ENCODE measurements around the gene POLA2.
"Not testable (repeated sequence)": the region's sequence is repeated elsewhere in the genome, so short reads cannot be mapped to it uniquely, and the experiment has no call there.

The POLA2 gene

GRCh38 chr11:65258988-65259387 lies 2.8 kb upstream of the POLA2 start:
- DNase-seq (ENCODE audit: low spot score), result no peak
- no peak overlapping the region for H3K27ac Mint-ChIP-seq

DNA sequence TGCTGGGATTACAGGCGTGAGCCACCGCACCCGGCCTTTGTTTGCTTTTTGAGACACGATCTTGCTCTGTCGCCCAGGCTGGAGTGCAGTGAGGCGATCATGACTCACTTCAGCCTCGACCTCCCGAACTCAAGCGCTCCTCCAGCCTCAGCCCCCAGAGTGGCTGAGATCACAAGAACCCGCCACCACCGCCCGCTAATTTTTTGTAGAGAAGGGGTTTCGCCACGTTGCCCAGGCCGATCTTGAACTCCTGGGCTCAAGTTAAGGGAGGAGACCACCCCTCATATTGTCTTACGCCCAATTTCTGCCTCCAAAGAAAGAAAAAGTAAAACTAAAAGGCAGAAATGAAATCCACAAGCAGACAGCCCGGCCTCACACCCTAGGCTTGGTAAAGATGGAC lies 1.5 kb upstream of the POLA2 start:
- Mint-ChIP-seq H3K27me3 (ENCODE audit: low read depth) (no peaks in the 10 kb centered on the region), H3K9me3 (no peaks in the 10 kb centered on the region), H3K27ac (no peak overlapping the region), H3K4me3 (peak overlapping the region; percentile 18), H3K36me3 (ENCODE audit: low read depth) (peaks cover 21% of the 10 kb centered on the region), H3K4me1 (ENCODE audit: low read depth) (peaks cover 21% of the 10 kb centered on the region)
- no peak for DNase-seq (ENCODE audit: low spot score)

More at GRCh38 chr11:65258988-65259387, 2.8 kb upstream of the POLA2 start:
- Mint-ChIP-seq H3K4me1 (ENCODE audit: low read depth) (peaks cover 16% of the 10 kb centered on the region), H3K9me3 (no peaks in the 10 kb centered on the region), H3K4me3 (no peak overlapping the region), H3K36me3 (ENCODE audit: low read depth) (peaks cover 13% of the 10 kb centered on the region), H3K27me3 (ENCODE audit: low read depth) (no peaks in the 10 kb centered on the region)

- Mint-ChIP-seq H3K4me1 (ENCODE audit: low read depth) (peaks cover 23% of the 10 kb centered on the region), H3K27ac (peak overlapping the region; percentile 89), H3K9me3 (no peaks in the 10 kb centered on the region), H3K4me3 (peak overlapping the region; percentile 96), H3K27me3 (ENCODE audit: low read depth) (no peaks in the 10 kb centered on the region), H3K36me3 (ENCODE audit: low read depth) (peaks cover 24% of the 10 kb centered on the region)
- no peak for DNase-seq (ENCODE audit: low spot score)
These were observed 789 bp upstream of the POLA2 start for GRCh38 chr11:65260756-65261590.

GRCh38 chr11:65262381-65262680 lies 569 bp downstream of the POLA2 start:
- peak overlapping the region; percentile 96 for H3K4me3 Mint-ChIP-seq
- peaks cover 31% of the 10 kb centered on the region for H3K36me3 Mint-ChIP-seq (ENCODE audit: low read depth)
- peaks cover 29% of the 10 kb centered on the region for H3K4me1 Mint-ChIP-seq (ENCODE audit: low read depth)
- H3K27ac Mint-ChIP-seq, result peak overlapping the region; percentile 89
- DNase-seq (ENCODE audit: low spot score), result no peak
- H3K27me3 Mint-ChIP-seq (ENCODE audit: low read depth), result no peaks in the 10 kb centered on the region
- no peaks in the 10 kb centered on the region for H3K9me3 Mint-ChIP-seq

DNA sequence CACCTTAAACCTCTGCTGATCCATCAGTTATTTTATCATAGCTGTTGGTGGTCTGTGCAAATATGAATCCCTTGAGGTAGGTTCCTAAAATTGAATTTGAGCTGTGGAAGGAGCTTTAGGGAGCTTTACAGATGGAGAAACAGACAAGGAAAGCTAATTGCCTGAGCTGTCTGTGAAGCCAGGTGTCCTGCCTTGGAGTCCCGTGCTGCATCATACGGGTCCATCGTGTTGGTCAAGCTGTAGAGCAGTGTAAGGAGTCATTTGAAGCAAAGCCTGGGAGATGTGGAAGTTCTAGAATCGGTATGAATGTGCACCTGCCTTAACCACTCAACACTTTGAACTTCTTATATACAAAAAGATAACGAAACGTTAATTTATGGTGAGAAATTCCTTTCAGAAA lies 1.0 kb downstream of the POLA2 start:
- peaks cover 33% of the 10 kb centered on the region for H3K36me3 Mint-ChIP-seq (ENCODE audit: low read depth)
- DNase-seq (ENCODE audit: low spot score), result peak; percentile 22
- no peaks in the 10 kb centered on the region for H3K9me3 Mint-ChIP-seq
- H3K4me1 Mint-ChIP-seq (ENCODE audit: low read depth), result peaks cover 29% of the 10 kb centered on the region
- H3K27me3 Mint-ChIP-seq (ENCODE audit: low read depth), result no peaks in the 10 kb centered on the region
- H3K4me3 Mint-ChIP-seq, result peak overlapping the region; percentile 96
- H3K27ac Mint-ChIP-seq, result peak overlapping the region; percentile 89

DNA sequence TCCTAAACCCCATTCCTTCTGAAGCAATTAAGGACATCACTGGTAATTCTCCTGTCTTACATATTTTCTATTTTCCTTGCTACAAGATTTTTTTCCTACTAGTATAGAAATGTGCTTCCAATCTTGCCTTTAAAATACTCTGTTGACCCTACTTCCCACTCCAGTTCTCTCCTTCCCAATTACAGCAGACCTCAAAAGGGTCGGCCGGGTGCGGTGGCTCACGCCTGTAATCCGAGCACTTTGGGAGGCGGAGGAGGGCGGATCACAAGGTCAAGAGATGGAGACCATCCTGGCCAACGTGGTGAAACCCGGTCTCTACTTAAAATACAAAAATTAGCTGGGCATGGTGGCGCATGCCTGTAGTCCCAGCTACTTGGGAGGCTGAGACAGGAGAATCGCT lies 3.0 kb downstream of the POLA2 start:
- Mint-ChIP-seq H3K4me1 (ENCODE audit: low read depth) (peaks cover 28% of the 10 kb centered on the region), H3K36me3 (ENCODE audit: low read depth) (peaks cover 42% of the 10 kb centered on the region), H3K4me3 (peak overlapping the region; percentile 65), H3K27ac (peak overlapping the region; percentile 71)
- H3K9me3 Mint-ChIP-seq; H3K27me3 Mint-ChIP-seq (ENCODE audit: low read depth); DNase-seq (ENCODE audit: low spot score): not testable (repeated sequence)

GRCh38 chr11:65266210-65266609 lies 4.4 kb downstream of the POLA2 start:
- peaks cover 22% of the 10 kb centered on the region for H3K4me1 Mint-ChIP-seq (ENCODE audit: low read depth)
- H3K9me3 Mint-ChIP-seq, result no peaks in the 10 kb centered on the region
- H3K27ac Mint-ChIP-seq, result peak overlapping the region; percentile 5
- DNase-seq (ENCODE audit: low spot score), result no peak
- H3K4me3 Mint-ChIP-seq, result peak overlapping the region; percentile 2
- H3K27me3 Mint-ChIP-seq (ENCODE audit: low read depth), result no peaks in the 10 kb centered on the region
- peaks cover 51% of the 10 kb centered on the region for H3K36me3 Mint-ChIP-seq (ENCODE audit: low read depth)

- Mint-ChIP-seq H3K4me3 (no peak overlapping the region), H3K27me3 (ENCODE audit: low read depth) (no peaks in the 10 kb centered on the region), H3K36me3 (ENCODE audit: low read depth) (peaks cover 45% of the 10 kb centered on the region), H3K4me1 (ENCODE audit: low read depth) (peaks cover 8% of the 10 kb centered on the region), H3K9me3 (no peaks in the 10 kb centered on the region), H3K27ac (no peak overlapping the region)
- no peak for DNase-seq (ENCODE audit: low spot score)
These were observed 13.2 kb downstream of the POLA2 start for GRCh38 chr11:65274735-65275682.

- Mint-ChIP-seq H3K27me3 (ENCODE audit: low read depth) (no peaks in the 10 kb centered on the region), H3K27ac (no peak overlapping the region), H3K36me3 (ENCODE audit: low read depth) (peaks cover 43% of the 10 kb centered on the region), H3K4me3 (no peak overlapping the region), H3K9me3 (no peaks in the 10 kb centered on the region), H3K4me1 (ENCODE audit: low read depth) (peaks cover 8% of the 10 kb centered on the region)
- no peak for DNase-seq (ENCODE audit: low spot score)
These were observed 14.1 kb downstream of the POLA2 start for GRCh38 chr11:65275906-65276305.

DNA sequence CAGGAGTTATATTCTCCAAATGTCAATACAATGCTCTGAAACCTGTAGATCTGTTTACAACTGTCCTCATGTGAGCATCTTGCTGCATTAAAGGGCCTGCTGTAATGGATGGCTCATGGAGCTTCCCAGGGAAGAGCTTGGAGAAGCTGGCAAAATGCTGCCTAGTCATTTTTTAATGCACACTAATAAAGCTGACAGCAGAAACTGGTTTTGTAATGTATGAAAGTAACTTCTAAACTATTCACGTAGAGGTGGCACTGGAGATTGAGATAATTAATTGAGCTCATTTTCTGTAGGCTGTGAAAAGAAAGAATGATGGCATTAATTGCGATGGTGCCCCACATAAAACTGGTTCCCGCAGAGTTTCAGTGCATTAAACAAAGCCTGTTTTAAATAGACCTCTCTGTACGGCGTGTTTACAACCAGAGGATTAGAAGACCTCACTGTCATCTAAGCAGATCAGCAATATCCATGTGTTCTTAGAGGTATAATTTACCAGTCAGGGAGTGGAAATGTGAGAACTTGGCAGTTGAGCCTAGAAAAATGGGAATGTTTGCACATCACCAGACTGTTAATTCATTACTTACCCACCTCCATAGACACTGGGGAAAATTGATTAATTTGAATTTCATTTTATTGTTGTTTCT lies 16.0 kb downstream of the POLA2 start:
- H3K36me3 Mint-ChIP-seq (ENCODE audit: low read depth), result peaks cover 47% of the 10 kb centered on the region
- no peak overlapping the region for H3K4me3 Mint-ChIP-seq
- no peak overlapping the region for H3K27ac Mint-ChIP-seq

GRCh38 chr11:65278356-65278755 lies 16.6 kb downstream of the POLA2 start:
- Mint-ChIP-seq H3K4me3 (no peak overlapping the region), H3K9me3 (no peaks in the 10 kb centered on the region), H3K4me1 (ENCODE audit: low read depth) (peaks cover 8% of the 10 kb centered on the region), H3K36me3 (ENCODE audit: low read depth) (peaks cover 47% of the 10 kb centered on the region), H3K27ac (no peak overlapping the region), H3K27me3 (ENCODE audit: low read depth) (no peaks in the 10 kb centered on the region)
- no peak for DNase-seq (ENCODE audit: low spot score)

More for the DNA sequence above, 16.0 kb downstream of the POLA2 start:
- Mint-ChIP-seq H3K9me3 (no peaks in the 10 kb centered on the region), H3K4me1 (ENCODE audit: low read depth) (peaks cover 8% of the 10 kb centered on the region), H3K27me3 (ENCODE audit: low read depth) (no peaks in the 10 kb centered on the region)
- no peak for DNase-seq (ENCODE audit: low spot score)

DNA sequence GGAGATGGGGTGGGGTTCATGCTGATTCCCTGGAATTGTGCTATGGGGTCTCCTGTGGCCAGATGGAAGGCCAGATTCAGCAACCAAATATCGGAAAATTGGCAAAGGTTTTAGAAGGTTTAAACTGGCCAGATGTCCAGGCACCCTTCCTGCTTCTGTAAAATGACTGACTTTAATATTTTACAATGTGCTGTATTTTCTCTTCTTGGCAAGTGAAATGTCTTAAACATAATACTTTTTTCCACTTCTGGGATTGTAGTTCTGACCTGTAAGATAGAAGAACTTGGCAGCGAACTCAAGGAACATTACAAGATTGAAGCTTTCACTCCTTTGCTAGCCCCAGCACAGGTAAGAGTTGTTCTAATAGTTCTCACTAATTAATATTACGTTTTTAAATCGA lies 17.5 kb downstream of the POLA2 start:
- no peaks in the 10 kb centered on the region for H3K9me3 Mint-ChIP-seq
- peaks cover 8% of the 10 kb centered on the region for H3K4me1 Mint-ChIP-seq (ENCODE audit: low read depth)
- no peaks in the 10 kb centered on the region for H3K27me3 Mint-ChIP-seq (ENCODE audit: low read depth)
- no peak overlapping the region for H3K4me3 Mint-ChIP-seq
- peak overlapping the region; percentile 69 for H3K27ac Mint-ChIP-seq
- DNase-seq (ENCODE audit: low spot score), result no peak
- peaks cover 51% of the 10 kb centered on the region for H3K36me3 Mint-ChIP-seq (ENCODE audit: low read depth)

GRCh38 chr11:65279741-65280440 lies 18.1 kb downstream of the POLA2 start:
- H3K4me3 Mint-ChIP-seq, result no peak overlapping the region
- peaks cover 51% of the 10 kb centered on the region for H3K36me3 Mint-ChIP-seq (ENCODE audit: low read depth)
- peaks cover 8% of the 10 kb centered on the region for H3K4me1 Mint-ChIP-seq (ENCODE audit: low read depth)
- no peaks in the 10 kb centered on the region for H3K27me3 Mint-ChIP-seq (ENCODE audit: low read depth)
- H3K9me3 Mint-ChIP-seq, result no peaks in the 10 kb centered on the region
- peak; percentile 65 for DNase-seq (ENCODE audit: low spot score)
- H3K27ac Mint-ChIP-seq, result peak overlapping the region; percentile 69

Data from T-helper 2 cell treated with Interferon-gamma antibody and Interleukin-4, amounts not matched to agents 5 μg/mL and 100 μg/mL, for 36 hours (primary cell).